ENCODE results near the gene OR10J1.
"Not testable (repeated sequence)": the region's sequence is repeated elsewhere in the genome, so short reads cannot be mapped to it uniquely, and the experiment has no call there.

OR10J1 gene, protein sequence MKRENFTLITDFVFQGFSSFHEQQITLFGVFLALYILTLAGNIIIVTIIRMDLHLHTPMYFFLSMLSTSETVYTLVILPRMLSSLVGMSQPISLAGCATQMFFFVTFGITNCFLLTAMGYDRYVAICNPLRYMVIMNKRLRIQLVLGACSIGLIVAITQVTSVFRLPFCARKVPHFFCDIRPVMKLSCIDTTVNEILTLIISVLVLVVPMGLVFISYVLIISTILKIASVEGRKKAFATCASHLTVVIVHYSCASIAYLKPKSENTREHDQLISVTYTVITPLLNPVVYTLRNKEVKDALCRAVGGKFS

GRCh38 chr1:159439422-159439821 lies at the start of gene OR10J1:
TSS of gene OR10J1 (plus strand) at chr1:159439722. CDS start at chr1:159439792, 70 bp downstream.
- DNase-seq (ENCODE audit: low read depth in 2 of 2): no peak

DNA sequence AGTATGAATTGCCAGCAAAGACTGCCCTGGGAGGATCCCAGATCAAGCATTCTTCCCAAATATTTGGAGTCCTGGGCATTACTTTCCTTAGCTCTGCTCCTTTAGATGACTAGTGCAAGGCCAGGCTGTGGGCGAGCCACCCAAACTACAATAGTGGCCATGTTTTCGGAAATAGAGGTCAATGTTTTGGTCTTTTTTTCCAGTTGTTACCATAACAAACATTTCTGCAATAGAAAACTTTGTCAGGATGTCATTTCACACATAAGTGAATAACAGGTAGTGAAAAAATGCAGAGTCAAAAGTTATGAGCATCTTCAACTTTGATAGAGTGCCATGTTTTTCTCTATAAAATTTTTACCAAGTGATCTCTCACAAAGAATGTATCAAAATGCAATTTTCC lies 32.7 kb upstream of the OR10J1 start:
- no peak for DNase-seq (ENCODE audit: low read depth in 2 of 2)

DNA sequence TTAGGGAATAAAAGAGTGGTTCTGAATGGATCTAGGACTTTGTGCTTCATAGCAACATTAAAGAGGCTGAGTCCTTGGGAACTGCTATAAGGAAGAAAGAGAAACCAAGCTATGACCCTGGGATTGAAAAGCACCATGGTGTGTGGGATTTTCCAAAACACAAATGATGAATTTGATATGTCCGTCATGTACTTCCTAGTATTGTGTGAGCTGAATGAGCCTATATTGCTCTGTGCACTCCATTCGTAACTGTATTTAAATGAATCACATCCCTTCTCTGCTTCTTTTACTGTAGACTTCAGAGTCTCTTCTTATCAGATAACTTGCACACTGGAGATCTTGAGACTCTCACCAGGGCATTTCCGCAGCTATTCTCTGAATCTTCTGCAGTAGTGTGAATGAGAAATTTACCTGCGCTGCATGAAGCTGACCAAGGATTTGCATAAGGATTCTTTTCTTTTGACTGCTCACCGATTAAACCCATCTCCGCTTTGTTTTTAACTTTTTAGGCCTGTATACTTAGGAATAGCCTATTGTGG lies 30.6 kb upstream of the OR10J1 start:
- no peak for DNase-seq (ENCODE audit: low read depth in 2 of 2)

- no peak for DNase-seq (ENCODE audit: low read depth in 2 of 2)
Observed at GRCh38 chr1:159421821-159422220, 17.7 kb upstream of the OR10J1 start.

GRCh38 chr1:159428536-159428935 lies 11.0 kb upstream of the OR10J1 start:
- DNase-seq (ENCODE audit: low read depth in 2 of 2): no peak

DNA sequence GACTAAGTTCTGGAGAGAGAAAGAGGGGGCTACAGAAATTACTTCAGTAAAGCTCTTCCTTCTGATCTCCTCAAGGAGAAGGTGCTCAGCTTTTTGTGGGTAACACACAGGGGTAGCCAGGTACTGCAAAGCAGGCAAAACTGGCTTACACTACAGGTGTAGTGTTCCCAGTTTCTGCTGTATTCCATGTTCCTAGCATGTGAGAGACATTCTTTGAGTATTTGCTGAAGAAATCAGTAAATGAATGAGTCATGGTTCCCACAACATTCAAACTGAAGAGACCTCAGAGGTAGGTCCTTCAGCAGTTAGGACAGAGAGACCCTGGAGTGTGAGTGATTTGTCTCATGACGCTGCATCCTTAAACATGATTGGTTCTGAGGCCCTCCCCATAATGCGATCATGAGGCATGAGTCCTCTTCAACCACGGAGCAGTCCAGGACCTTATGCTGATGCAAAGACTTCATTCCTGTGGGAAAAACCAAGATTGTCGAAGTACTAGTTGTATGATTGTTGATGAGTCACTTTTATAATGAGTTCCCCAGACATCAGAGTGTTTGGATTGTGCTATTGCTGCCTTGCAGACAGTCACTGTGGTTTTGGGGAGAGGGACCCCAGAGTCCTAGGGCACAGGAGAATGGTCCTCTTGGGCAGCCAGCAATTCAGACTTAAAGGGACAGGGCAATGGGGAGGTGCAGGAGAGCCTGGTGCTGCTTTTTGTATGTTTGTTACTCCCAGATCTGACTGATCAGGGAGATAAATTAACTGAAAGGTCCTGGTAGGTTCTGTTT lies 10.3 kb upstream of the OR10J1 start:
- DNase-seq (ENCODE audit: low read depth in 2 of 2): no peak

DNA sequence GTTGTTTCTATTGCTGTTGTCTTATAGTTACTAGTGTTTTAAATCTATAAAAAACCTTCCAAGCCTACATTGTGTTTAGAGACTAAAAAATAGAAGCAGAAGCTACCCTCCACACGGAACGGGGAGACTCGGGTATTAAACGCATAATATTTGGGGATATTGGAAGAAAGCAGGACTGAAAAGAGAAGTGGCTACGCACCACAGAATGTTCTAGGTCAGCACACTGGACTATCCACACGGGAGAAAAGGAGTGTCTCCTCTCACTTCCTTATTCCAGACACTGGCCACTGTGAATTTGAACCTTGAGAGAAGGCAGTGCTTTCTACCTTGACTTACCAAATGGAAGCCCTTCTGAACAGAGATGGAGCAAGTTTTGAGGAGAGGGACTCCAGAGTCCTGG lies 8.5 kb upstream of the OR10J1 start:
- DNase-seq (ENCODE audit: low read depth in 2 of 2): no peak

DNA sequence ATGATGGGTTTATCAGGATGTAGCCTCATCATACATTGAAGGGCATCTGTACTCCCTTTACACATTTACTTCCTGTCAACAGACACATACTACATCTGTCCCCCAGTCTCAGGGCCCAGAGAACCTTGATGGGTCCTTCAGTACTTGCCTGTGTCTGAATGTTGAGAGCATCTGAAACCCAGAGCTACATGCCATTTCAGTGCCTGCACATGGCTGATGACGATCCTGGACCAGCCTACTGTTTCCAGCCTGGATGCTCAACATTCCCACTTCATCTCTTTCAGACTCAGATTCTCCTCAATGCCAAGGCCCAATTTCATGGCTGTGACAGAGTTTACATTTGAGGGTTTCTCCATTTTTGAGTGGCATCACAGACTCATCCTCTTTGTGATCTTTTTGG lies 7.6 kb upstream of the OR10J1 start, which contains the start of gene OR10J4:
TSS of gene OR10J4 (plus strand) at position 301 of the 400 bp plus-strand sequence.
- no peak for DNase-seq (ENCODE audit: low read depth in 2 of 2)

- DNase-seq (ENCODE audit: low read depth in 2 of 2): no peak
Observed at GRCh38 chr1:159436469-159436868, 3.1 kb upstream of the OR10J1 start.

- no peak for DNase-seq (ENCODE audit: low read depth in 2 of 2)
Observed at GRCh38 chr1:159441360-159441759, 1.8 kb downstream of the OR10J1 start.

- no peak for DNase-seq (ENCODE audit: low read depth in 2 of 2)
Observed at GRCh38 chr1:159442428-159442827, 2.9 kb downstream of the OR10J1 start.

- DNase-seq (ENCODE audit: low read depth in 2 of 2): no peak
Observed at GRCh38 chr1:159443066-159443750, 3.7 kb downstream of the OR10J1 start.

- no peak for DNase-seq (ENCODE audit: low read depth in 2 of 2)
Observed at GRCh38 chr1:159444511-159444910, 5.0 kb downstream of the OR10J1 start.

GRCh38 chr1:159448181-159448580 lies 8.7 kb downstream of the OR10J1 start:
- no peak for DNase-seq (ENCODE audit: low read depth in 2 of 2)

DNA sequence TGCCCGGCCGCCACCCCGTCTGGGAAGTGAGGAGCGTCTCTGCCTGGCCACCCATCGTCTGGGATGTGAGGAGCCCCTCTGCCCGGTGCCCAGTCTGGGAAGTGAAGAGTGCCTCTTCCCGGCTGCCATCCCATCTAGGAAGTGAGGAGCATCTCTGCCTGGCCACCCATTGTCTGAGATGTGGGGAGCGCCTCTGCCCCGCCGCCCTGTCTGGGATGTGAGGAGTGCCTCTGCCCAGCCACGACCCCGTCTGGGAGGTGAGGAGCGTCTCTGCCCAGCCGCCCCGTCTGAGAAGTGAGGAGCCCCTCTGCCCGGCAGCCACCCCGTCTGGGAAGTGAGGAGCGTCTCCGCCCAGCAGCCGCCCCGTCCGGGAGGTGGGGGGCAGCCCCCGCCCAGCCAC lies 10.1 kb downstream of the OR10J1 start:
- DNase-seq (ENCODE audit: low read depth in 2 of 2): not testable (repeated sequence)

GRCh38 chr1:159459551-159459950 lies 20.0 kb downstream of the OR10J1 start:
- DNase-seq (ENCODE audit: low read depth in 2 of 2): no peak

DNA sequence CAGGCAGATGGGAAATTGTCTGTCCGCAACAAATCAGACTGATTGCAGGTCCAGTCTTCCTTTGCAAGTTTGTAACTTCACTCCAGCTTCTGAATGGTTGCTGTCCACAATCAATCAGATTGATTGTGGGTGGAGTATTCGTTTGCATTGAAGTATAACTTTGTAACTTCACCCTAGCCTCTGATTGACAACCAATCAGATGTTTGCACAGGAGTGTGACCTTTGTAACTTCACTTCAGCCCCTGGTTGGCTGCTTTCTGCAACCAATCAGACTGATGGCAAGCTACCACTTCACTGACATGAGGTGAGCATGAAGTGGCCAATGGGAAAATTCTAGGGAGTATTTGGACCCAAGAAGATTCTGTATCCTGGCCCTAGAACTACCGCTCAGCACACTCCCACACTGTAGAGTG lies 25.7 kb downstream of the OR10J1 start:
- DNase-seq (ENCODE audit: low read depth in 2 of 2): no peak

GRCh38 chr1:159468321-159468720 lies 28.8 kb downstream of the OR10J1 start:
- DNase-seq (ENCODE audit: low read depth in 2 of 2): no peak

DNA sequence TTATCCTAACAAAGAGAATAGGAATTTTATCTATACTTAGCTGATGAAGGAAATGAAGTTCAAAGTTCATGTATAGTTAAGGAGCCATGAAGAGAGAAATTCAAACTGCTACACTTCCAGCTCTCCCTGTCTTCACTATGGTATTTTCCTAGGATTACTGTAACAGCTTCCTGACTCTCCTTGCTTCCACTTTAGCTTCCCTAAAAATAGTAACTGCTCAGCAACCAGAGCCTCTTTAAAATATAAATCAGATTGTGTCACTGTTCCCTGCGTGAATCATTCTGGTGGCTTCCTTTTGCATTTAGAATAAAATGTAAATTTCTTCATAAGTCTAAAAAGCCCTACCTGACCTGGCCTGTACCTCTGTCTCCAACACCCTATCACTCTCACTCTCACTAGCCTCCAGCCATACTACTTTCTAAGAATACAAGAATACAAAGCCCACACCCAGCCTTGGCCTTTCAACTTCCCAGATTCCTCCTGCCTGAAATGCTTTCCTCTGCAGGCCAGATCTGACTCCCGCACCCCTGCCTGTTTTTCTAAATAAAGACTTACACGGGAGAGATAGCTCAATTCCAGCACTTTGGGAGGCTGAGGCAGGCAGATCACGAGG lies 30.5 kb downstream of the OR10J1 start:
- no peak for DNase-seq (ENCODE audit: low read depth in 2 of 2)

- no peak for DNase-seq (ENCODE audit: low read depth in 2 of 2)
Observed at GRCh38 chr1:159473335-159473734, 33.8 kb downstream of the OR10J1 start.

DNA sequence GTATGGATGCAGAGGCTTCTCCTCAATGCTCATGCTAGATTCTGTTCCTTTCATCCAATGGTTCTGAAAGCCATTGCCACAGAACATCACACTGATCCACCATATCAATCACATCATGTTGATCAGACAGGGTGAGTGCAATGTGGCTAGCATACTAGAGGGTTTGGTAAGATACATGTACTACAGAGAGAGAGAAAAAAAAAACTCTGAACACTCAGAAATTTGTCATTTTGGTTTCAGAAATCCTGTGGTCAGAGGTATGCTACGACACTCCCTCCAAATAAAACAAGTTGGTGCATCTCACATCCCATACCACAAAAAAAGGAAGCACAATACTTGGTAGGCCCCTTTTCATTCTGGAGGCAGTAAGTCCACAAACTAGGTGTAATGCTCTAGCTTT lies 35.4 kb downstream of the OR10J1 start:
- no peak for DNase-seq (ENCODE audit: low read depth in 2 of 2)

- no peak for DNase-seq (ENCODE audit: low read depth in 2 of 2)
Observed at GRCh38 chr1:159483501-159483900, 44.0 kb downstream of the OR10J1 start.
